Smooth muscle cell of the brain vasculature (primary cell): ENCODE results near the gene WNT7A.

ENCODE experiments used
- DNase-seq: peaks from one replicate; pipeline ENCODE4 v3.0.0-alpha.2; 2012; ENCODE audit warnings: low read depth, low spot score

Gene WNT7A

DNA sequence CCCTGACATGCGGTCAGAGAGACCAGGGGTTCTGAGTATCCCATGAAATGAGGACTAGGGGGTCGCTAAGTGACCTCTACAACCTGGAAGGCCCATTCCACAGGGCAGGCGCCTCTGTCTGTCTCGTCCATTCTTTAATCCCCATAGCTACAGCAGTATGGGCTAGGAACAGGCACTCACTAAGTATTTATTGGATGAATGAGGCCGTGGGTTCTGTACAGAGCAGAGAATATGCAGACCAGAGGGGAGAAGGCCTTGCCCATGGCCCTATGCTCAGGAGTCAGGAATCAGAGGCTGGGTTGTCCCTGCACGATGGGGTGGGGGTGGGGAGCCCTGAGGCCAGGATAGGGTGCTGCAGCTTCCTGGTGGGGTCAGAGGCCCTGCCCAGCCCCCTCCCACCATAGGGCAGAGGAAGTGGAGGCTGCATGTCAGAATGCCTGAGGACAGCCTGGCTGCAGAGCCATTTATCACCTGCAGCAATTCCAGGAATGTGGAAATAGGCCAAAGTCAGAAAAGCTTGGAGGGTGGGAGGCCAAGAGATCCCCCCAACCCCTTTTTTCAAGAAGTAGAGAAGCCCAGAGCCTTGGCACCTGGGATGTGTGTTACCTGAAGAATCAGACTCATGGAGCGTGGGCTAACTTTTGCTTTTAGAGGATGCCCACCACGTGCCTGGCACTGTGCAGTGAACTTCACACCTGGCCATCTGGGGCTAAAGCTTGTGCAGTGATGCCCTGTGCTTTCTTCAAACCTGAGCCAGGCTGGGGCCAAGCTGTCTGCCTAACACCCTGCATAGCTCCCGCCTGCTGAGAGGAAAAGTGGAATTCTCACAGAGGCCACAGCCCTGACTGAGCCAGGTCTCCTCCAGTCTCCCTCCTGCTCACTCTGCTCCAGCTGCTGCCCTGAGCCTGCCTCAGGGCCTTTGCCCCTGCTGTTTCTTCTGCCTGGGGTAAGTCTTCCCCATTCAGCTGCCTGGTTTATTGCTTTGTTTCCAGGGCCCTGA, 109.4 kb downstream of the WNT7A start:
- no peak for DNase-seq

DNA sequence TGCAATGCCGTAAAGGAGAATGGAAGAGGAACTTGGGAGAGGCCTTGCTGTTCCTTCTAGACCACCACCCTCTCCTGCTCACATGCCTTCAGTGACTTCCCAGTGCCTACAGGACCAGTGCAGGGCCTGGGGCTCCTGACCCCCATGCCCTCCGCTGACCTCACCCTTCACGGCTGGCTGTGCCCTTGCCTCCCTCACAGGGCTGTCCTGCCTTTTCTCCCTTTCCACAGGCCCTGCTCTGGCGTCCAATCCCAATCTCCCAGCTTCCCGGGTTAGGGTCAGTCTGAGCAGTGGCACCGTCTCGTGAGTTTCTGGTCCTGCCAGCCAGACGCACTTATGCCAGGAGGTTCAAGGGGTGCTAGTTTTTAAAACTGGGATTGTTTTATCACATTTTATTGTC, 110.4 kb downstream of the WNT7A start:
- no peak for DNase-seq

DNA sequence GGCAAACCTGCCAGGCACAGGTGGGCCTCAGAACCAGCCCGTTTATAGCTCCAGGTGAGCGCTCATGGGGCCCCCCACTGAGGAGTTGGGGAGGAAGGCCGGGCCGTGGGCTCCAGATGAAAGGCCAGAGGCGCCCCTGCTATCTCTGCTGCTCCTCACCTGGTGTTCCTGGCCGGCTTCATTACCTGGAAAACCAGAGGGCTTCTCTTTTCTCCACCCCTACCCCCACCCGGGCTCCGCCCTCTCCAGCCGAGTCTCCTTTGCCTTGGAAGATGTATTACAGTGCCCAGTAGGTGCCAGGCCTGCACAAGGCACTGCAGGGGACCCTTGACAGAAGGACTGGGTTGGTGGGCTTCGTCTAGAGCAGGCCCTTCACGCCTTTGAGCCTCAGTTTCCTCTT, 111.4 kb downstream of the WNT7A start:
- no peak for DNase-seq

DNA sequence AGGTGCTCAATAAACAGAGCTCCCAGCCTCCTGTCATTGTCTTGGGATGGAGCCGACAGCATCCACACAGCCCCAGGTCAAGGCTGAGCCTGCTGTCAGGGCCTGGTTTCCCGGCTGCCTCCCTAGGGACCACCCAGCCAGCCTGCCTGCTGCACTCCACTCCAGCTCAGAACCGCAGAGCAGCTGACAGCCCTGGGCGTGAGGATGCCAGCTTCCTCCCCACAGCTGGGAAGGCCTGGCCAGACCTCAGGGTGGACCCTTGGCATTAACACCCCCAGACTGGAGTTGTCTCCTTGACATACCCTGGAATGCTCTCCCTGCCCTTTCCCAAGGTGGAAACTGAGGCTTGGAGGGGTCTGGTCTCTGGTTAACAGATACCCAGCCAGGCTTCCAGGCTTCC, 112.0 kb downstream of the WNT7A start:
- no peak for DNase-seq

DNA sequence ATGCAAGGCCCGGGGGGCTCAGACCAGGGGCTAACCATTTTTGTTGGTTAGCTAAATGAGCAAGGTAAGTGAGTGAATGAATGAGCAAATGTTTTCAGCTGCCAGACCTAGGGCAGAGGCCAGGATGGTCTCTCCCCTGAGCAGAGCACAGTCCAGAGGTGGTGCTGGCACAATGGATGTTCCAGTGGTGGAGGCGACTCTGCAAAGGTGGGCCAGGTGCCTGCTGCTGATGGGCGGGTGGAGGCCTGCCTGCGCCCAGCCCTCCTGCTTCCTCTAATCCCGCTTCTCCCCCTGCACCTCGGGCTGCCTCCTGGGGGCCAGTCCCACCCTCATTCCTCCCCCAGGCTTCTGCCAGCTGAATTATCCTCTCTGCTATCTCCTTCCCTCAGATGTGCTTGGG, 112.8 kb downstream of the WNT7A start:
- DNase-seq = no peak
